Neural cell (in vitro differentiated cells): ENCODE data around the gene PHOX2A. TPM values are rescaled to one million over a fixed set of nuclear protein-coding genes. Genes with fewer than 3 reads are reported as not detected.
A peak's percentile ranks its signal among the peaks of the same experiment; 100 is the strongest.

Experiments used
- H2AFZ ChIP-seq: fragments of 200-600, 300-800 bp; sonication (generic), shearing (Covaris generic); 2 replicates; pipeline ENCODE4 v1.6.0; 2014; ENCODE audit warnings: low read depth, mild to moderate bottlenecking, antibody characterized with exemption, low read length, moderate library complexity
- H3F3A ChIP-seq: fragments of 200-600 bp; shearing (Covaris generic); 2 replicates; pipeline ENCODE4 v1.6.1; 2016; ENCODE audit warnings: mild to moderate bottlenecking, moderate library complexity, mixed read lengths, antibody characterized with exemption, low read length; ENCODE audit not compliant: insufficient read depth, poor library complexity, severe bottlenecking
- H3K27ac ChIP-seq: fragments of 200-600, 300-800 bp; sonication (generic), shearing (Covaris generic); 2 replicates; pipeline ENCODE4 v1.5.1; 2014; ENCODE audit warnings: mild to moderate bottlenecking, low read length, moderate library complexity
- H3K27me3 ChIP-seq: fragments of 300-800, 200-600 bp; sonication (generic), shearing (Covaris generic); 2 replicates; pipeline ENCODE4 v1.6.0; 2014; ENCODE audit warnings: mild to moderate bottlenecking, low read depth, low read length, moderate library complexity; ENCODE audit not compliant: insufficient read depth
- H3K36me3 ChIP-seq: fragments of 300-800, 200-600 bp; sonication (generic), shearing (Covaris generic); 2 replicates; pipeline ENCODE4 v1.5.1; 2014; ENCODE audit warnings: mild to moderate bottlenecking, antibody characterized with exemption, low read length, moderate library complexity; ENCODE audit not compliant: insufficient read depth
- H3K4me2 ChIP-seq: fragments of 300-800, 200-600 bp; sonication (generic), shearing (Covaris generic); 2 replicates; pipeline ENCODE4 v1.6.0; 2014; ENCODE audit warnings: mild to moderate bottlenecking, low read length
- H3K4me3 ChIP-seq: fragments of 300-800, 200-600 bp; sonication (generic), shearing (Covaris generic); 2 replicates; pipeline ENCODE4 v1.5.1; 2014; ENCODE audit warnings: mild to moderate bottlenecking, low read length, moderate library complexity
- H3K79me2 ChIP-seq: fragments of 200-600 bp; shearing (Covaris generic); replicated peaks from 2 replicates; pipeline ENCODE4 v1.6.0; 2014; ENCODE audit warnings: mild to moderate bottlenecking, low read length, moderate library complexity; ENCODE audit not compliant: insufficient read depth
- H3K9ac ChIP-seq: fragments of 300-800, 200-600 bp; sonication (generic), shearing (Covaris generic); 2 replicates; pipeline ENCODE4 v1.6.1; 2016; ENCODE audit warnings: mild to moderate bottlenecking, low read length, mixed read lengths
- H3K9me2 ChIP-seq: fragments of 200-600 bp; shearing (Covaris generic); 2 replicates; pipeline ENCODE4 v1.6.1; 2016; ENCODE audit warnings: mild to moderate bottlenecking, low read length, mixed read lengths; ENCODE audit not compliant: insufficient read depth
- H3K9me3 ChIP-seq: fragments of 200-600, 300-800 bp; sonication (generic), shearing (Covaris generic); 2 replicates; pipeline ENCODE4 v1.6.1; 2016; ENCODE audit warnings: mild to moderate bottlenecking, mixed run types, low read length, moderate library complexity, mixed read lengths
- H4K20me1 ChIP-seq: fragments of 200-600 bp; shearing (Covaris generic); 2 replicates; pipeline ENCODE4 v1.6.1; 2016; ENCODE audit warnings: mild to moderate bottlenecking, mixed run types; ENCODE audit not compliant: insufficient read depth
- CTCF ChIP-seq: fragments of 450-650 bp; IDR thresholded peaks from 2 replicates; pipeline ENCODE4 v1.5.1; 2014; ENCODE audit warnings: antibody characterized with exemption, mild to moderate bottlenecking, moderate library complexity; ENCODE audit not compliant: poor library complexity, severe bottlenecking
- EP300 ChIP-seq: fragments of 450-650 bp; conservative IDR thresholded peaks from 2 replicates; pipeline ENCODE4 v1.6.1; 2014; ENCODE audit warnings: antibody characterized with exemption, mild to moderate bottlenecking, moderate library complexity; ENCODE audit not compliant: poor library complexity, severe bottlenecking
- EZH2 ChIP-seq: fragments of 200-600, 300-800 bp; shearing (Covaris generic), sonication (generic); IDR thresholded peaks from 2 replicates; pipeline ENCODE4 v1.6.1; 2014; ENCODE audit warnings: antibody characterized with exemption, low read length, borderline replicate concordance, mild to moderate bottlenecking; ENCODE audit not compliant: insufficient read depth, poor library complexity, severe bottlenecking
- MXI1 ChIP-seq: fragments of 450-650 bp; conservative IDR thresholded peaks from 2 replicates; pipeline ENCODE4 v1.6.1; 2014; ENCODE audit warnings: antibody characterized with exemption, mild to moderate bottlenecking; ENCODE audit not compliant: poor library complexity, severe bottlenecking
- POLR2AphosphoS5 ChIP-seq: IDR thresholded peaks from 2 replicates; pipeline ENCODE4 v1.6.1; 2012
- RAD21 ChIP-seq: fragments of 450-650 bp; conservative IDR thresholded peaks from 2 replicates; pipeline ENCODE4 v1.6.1; 2014; ENCODE audit warnings: antibody characterized with exemption, mild to moderate bottlenecking, moderate library complexity
- REST ChIP-seq: IDR thresholded peaks from 2 replicates; pipeline ENCODE4 v1.6.1; 2012; ENCODE audit warnings: borderline replicate concordance
- SMC3 ChIP-seq: fragments of 450-650 bp; conservative IDR thresholded peaks from 2 replicates; pipeline ENCODE4 v1.6.1; 2014; ENCODE audit warnings: antibody characterized with exemption, mild to moderate bottlenecking, moderate library complexity; ENCODE audit not compliant: poor library complexity
- TAF1 ChIP-seq: IDR thresholded peaks from 2 replicates; pipeline ENCODE4 v1.6.1; 2012; ENCODE audit warnings: low read depth
- polyA plus RNA-seq: library from polyadenylated mRNA; depleted of rRNA; stranded (reverse); fragments of >200 nt; gene quantifications from 2 replicates; pipeline ENCODE4 v1.2.3, GENCODE V29; 2014

PHOX2A gene
- polyA plus RNA-seq, 1 donor from 2014 or later: not detected

GRCh38 chr11:72241291-72241781 is 2.6 kb downstream of the PHOX2A start:
- H3K79me2 ChIP-seq: no peaks in the 10 kb centered on the region
- no peaks in the 10 kb centered on the region for H3K36me3 ChIP-seq
- no peaks in the 10 kb centered on the region for H3F3A ChIP-seq
- no peak overlapping the region for H3K27ac ChIP-seq
- no peak overlapping the region for H2AFZ ChIP-seq
- H3K4me2 ChIP-seq: no peak overlapping the region
- peaks cover 4% of the 10 kb centered on the region for H3K9me3 ChIP-seq
- H3K9me2 ChIP-seq: no peaks in the 10 kb centered on the region
- H3K27me3 ChIP-seq: peaks cover 80% of the 10 kb centered on the region
- H3K9ac ChIP-seq: no peak overlapping the region
- no peaks in the 10 kb centered on the region for H4K20me1 ChIP-seq
- H3K4me3 ChIP-seq: peak overlapping the region; percentile 38
- no peak for TF ChIP-seq CTCF
- no peak for TF ChIP-seq REST
- no peak for TF ChIP-seq SMC3
- TF ChIP-seq TAF1: no peak
- no peak for TF ChIP-seq MXI1
- TF ChIP-seq POLR2AphosphoS5: no peak
- TF ChIP-seq RAD21: no peak
- no peak for TF ChIP-seq EZH2
- no peak for TF ChIP-seq EP300

DNA sequence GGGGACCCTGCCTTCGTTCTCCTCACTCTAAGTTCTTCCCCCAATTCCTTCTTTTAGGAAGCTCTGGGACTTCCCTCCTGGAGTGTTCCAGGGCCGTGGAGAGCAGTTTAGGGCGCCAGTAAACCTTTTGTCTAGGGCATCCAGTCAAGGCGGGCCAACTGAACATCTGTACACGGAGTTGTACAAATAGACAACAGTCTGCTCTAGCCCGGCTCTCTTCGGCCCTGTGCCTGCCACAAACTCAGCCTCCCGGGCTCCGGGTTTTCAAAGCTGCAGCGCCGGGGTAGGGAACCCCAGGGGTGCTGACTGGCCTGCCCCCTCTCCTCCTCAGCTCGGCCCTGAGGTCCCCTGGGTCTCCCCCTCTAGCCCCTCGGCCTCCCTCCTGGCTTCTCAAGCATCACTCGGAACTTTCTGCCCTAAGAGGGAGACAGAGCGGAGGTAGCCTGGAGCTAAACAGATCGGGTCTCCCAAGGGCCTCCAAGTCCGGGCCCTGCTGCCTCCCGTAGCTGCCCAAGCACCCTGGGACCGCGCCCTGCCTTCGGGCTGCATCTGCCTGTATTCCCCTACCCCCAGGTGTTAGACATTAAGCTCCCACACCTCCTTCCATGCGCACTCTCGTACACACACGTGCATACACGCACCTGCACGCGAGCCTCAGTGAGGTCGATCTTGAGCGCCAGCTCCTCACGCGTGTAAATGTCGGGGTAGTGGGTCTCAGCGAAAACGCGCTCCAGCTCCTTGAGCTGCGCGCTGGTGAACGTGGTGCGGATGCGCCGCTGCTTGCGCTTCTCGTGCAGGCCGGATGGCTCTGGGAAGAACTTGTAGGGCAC is 3.3 kb downstream of the PHOX2A start:
- no peaks in the 10 kb centered on the region for H3K36me3 ChIP-seq
- no peak overlapping the region for H3K27ac ChIP-seq
- no peaks in the 10 kb centered on the region for H3F3A ChIP-seq
- H3K79me2 ChIP-seq: no peaks in the 10 kb centered on the region
- TF ChIP-seq POLR2AphosphoS5 (peak; percentile 26), REST (no peak)
- H3K4me2 ChIP-seq: no peak overlapping the region
- H3K9me3 ChIP-seq: peaks cover 4% of the 10 kb centered on the region
- no peaks in the 10 kb centered on the region for H4K20me1 ChIP-seq
- no peak overlapping the region for H2AFZ ChIP-seq
- H3K27me3 ChIP-seq: peaks cover 73% of the 10 kb centered on the region
- no peaks in the 10 kb centered on the region for H3K9me2 ChIP-seq
- H3K9ac ChIP-seq: no peak overlapping the region
- H3K4me3 ChIP-seq: peak overlapping the region; percentile 43
